MM.1S (cell line): Measurements from ENCODE around the gene ZNF438.

Experiments used
- DNase-seq: peaks from one replicate; pipeline ENCODE4 v3.0.0-alpha.2; 2015
- H2AFZ ChIP-seq: fragments of 300-600 bp; sonication (generic); 2 replicates; pipeline ENCODE4 v1.6.0; 2016; ENCODE audit warnings: antibody characterized with exemption, low read length
- H3F3A ChIP-seq: fragments of 300-600 bp; sonication (generic); 2 replicates; pipeline ENCODE4 v1.6.1; 2016; ENCODE audit warnings: mild to moderate bottlenecking, antibody characterized with exemption, low read length, moderate library complexity, mixed read lengths; ENCODE audit not compliant: insufficient read depth
- H3K27ac ChIP-seq: fragments of 300-600 bp; sonication (generic); 2 replicates; pipeline ENCODE4 v1.5.1; 2016; ENCODE audit warnings: mild to moderate bottlenecking, low read length
- H3K27me3 ChIP-seq: fragments of 300-600 bp; sonication (generic); replicated peaks from 2 replicates; pipeline ENCODE4 v1.6.0; 2016; ENCODE audit warnings: low read length; ENCODE audit not compliant: insufficient read depth
- H3K36me3 ChIP-seq: fragments of 300-600 bp; sonication (generic); replicated peaks from 2 replicates; pipeline ENCODE4 v1.6.1; 2016; ENCODE audit warnings: mild to moderate bottlenecking, low read length, mixed read lengths; ENCODE audit not compliant: insufficient read depth
- H3K4me1 ChIP-seq: fragments of 300-600 bp; sonication (generic); 2 replicates; pipeline ENCODE4 v1.6.1; 2016; ENCODE audit warnings: low read length, mixed read lengths
- H3K4me2 ChIP-seq: fragments of 300-600 bp; sonication (generic); 2 replicates; pipeline ENCODE4 v1.6.0; 2016; ENCODE audit warnings: low read depth, low read length
- H3K4me3 ChIP-seq: fragments of 300-600 bp; sonication (generic); 2 replicates; pipeline ENCODE4 v1.5.1; 2016; ENCODE audit warnings: low read length, mixed read lengths
- H3K79me2 ChIP-seq: fragments of 300-600 bp; sonication (generic); 2 replicates; pipeline ENCODE4 v1.6.1; 2016; ENCODE audit warnings: mixed run types, low read length, mixed read lengths
- H3K9ac ChIP-seq: fragments of 300-600 bp; sonication (generic); 2 replicates; pipeline ENCODE4 v1.6.1; 2016; ENCODE audit warnings: low read length, mixed read lengths
- H3K9me2 ChIP-seq: fragments of 300-600 bp; sonication (generic); replicated peaks from 2 replicates; pipeline ENCODE4 v1.6.1; 2016; ENCODE audit warnings: mild to moderate bottlenecking, low read length, mixed read lengths; ENCODE audit not compliant: insufficient read depth
- H3K9me3 ChIP-seq: fragments of 300-600 bp; sonication (generic); replicated peaks from 2 replicates; pipeline ENCODE4 v1.6.1; 2016; ENCODE audit warnings: mild to moderate bottlenecking, low read length, mixed read lengths; ENCODE audit not compliant: insufficient read depth
- H4K20me1 ChIP-seq: fragments of 300-600 bp; sonication (generic); 2 replicates; pipeline ENCODE4 v1.6.1; 2016; ENCODE audit warnings: mild to moderate bottlenecking, low read length, moderate library complexity, mixed read lengths; ENCODE audit not compliant: insufficient read depth
- EZH2 ChIP-seq: fragments of 300-600 bp; sonication (generic); optimal IDR thresholded peaks from 2 replicates; pipeline ENCODE3; 2017; ENCODE audit warnings: low read depth, mild to moderate bottlenecking, antibody characterized with exemption, low read length, mixed read lengths
- EZH2phosphoT487 ChIP-seq: fragments of 300-600 bp; sonication (generic); IDR thresholded peaks from 2 replicates; pipeline ENCODE4 v1.6.1; 2018; ENCODE audit warnings: antibody characterized with exemption, low read length
- TF ChIP-seq, protein P1 (sequence below): fragments of 300-600 bp; sonication (generic); IDR thresholded peaks from 2 replicates; pipeline ENCODE4 v1.5.1; 2016; ENCODE audit warnings: antibody characterized with exemption, low read length, mixed read lengths

ZNF438 gene

GRCh38 chr10:30806850-30807249 is 224.8 kb downstream of the ZNF438 start:
- Histone ChIP-seq H4K20me1 (no peaks in the 10 kb centered on the region), H3K79me2 (no peaks in the 10 kb centered on the region), H3K9ac (no peak overlapping the region), H3K27ac (no peak overlapping the region), H3F3A (no peaks in the 10 kb centered on the region), H3K4me2 (no peak overlapping the region), H3K9me2 (no peaks in the 10 kb centered on the region), H3K4me3 (no peak overlapping the region), H3K4me1 (no peaks in the 10 kb centered on the region), H3K27me3 (no peaks in the 10 kb centered on the region), H2AFZ (no peak overlapping the region), H3K36me3 (no peaks in the 10 kb centered on the region), H3K9me3 (no peaks in the 10 kb centered on the region)
- TF ChIP-seq EZH2 (no peak), EZH2phosphoT487 (no peak)
- TF ChIP-seq, protein P1, sequence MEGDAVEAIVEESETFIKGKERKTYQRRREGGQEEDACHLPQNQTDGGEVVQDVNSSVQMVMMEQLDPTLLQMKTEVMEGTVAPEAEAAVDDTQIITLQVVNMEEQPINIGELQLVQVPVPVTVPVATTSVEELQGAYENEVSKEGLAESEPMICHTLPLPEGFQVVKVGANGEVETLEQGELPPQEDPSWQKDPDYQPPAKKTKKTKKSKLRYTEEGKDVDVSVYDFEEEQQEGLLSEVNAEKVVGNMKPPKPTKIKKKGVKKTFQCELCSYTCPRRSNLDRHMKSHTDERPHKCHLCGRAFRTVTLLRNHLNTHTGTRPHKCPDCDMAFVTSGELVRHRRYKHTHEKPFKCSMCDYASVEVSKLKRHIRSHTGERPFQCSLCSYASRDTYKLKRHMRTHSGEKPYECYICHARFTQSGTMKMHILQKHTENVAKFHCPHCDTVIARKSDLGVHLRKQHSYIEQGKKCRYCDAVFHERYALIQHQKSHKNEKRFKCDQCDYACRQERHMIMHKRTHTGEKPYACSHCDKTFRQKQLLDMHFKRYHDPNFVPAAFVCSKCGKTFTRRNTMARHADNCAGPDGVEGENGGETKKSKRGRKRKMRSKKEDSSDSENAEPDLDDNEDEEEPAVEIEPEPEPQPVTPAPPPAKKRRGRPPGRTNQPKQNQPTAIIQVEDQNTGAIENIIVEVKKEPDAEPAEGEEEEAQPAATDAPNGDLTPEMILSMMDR = no peak
- DNase-seq = no peak

DNA sequence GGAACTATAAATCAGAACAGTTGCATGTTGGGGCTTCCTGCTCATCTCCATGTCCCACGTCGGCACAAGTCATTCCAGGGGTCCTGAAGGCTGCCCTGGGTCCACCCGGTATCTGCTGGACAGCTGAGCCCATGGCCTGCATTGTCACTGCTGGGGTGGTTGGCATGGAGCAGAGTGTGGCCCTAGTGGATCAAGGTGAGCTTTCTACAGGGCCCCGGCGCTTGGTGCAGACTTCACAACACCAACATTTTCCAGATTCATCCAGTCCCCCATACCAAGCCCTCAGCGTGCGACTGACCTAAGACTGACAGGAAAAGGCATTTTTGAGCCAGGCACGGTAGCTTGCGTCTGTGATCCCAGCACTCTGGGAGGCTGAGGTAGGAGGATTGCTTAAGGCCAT is 226.6 kb downstream of the ZNF438 start:
- Histone ChIP-seq H3K4me1 (no peaks in the 10 kb centered on the region), H2AFZ (no peak overlapping the region), H3K9ac (no peak overlapping the region), H4K20me1 (no peaks in the 10 kb centered on the region), H3K4me3 (no peak overlapping the region), H3K4me2 (no peak overlapping the region), H3K9me2 (no peaks in the 10 kb centered on the region), H3K36me3 (no peaks in the 10 kb centered on the region), H3K9me3 (no peaks in the 10 kb centered on the region), H3F3A (no peaks in the 10 kb centered on the region), H3K27ac (no peak overlapping the region), H3K27me3 (no peaks in the 10 kb centered on the region), H3K79me2 (no peaks in the 10 kb centered on the region)
- TF ChIP-seq EZH2phosphoT487 (no peak), EZH2 (no peak)
- TF ChIP-seq, protein P1 = no peak
- DNase-seq = no peak

GRCh38 chr10:30804478-30805055 is 227.1 kb downstream of the ZNF438 start:
- Histone ChIP-seq H3K27ac (no peak overlapping the region), H3K9me2 (no peaks in the 10 kb centered on the region), H4K20me1 (no peaks in the 10 kb centered on the region), H3K4me3 (no peak overlapping the region), H3K9me3 (no peaks in the 10 kb centered on the region), H3K9ac (no peak overlapping the region), H3K4me2 (no peak overlapping the region), H3K4me1 (no peaks in the 10 kb centered on the region), H3K36me3 (no peaks in the 10 kb centered on the region), H3K27me3 (no peaks in the 10 kb centered on the region), H3F3A (no peaks in the 10 kb centered on the region), H2AFZ (no peak overlapping the region), H3K79me2 (no peaks in the 10 kb centered on the region)
- TF ChIP-seq, protein P1 = no peak
- no peak for TF ChIP-seq EZH2
- TF ChIP-seq EZH2phosphoT487 = no peak
- no peak for DNase-seq
